ENCODE data around the gene PCDHGB7.

DNA sequence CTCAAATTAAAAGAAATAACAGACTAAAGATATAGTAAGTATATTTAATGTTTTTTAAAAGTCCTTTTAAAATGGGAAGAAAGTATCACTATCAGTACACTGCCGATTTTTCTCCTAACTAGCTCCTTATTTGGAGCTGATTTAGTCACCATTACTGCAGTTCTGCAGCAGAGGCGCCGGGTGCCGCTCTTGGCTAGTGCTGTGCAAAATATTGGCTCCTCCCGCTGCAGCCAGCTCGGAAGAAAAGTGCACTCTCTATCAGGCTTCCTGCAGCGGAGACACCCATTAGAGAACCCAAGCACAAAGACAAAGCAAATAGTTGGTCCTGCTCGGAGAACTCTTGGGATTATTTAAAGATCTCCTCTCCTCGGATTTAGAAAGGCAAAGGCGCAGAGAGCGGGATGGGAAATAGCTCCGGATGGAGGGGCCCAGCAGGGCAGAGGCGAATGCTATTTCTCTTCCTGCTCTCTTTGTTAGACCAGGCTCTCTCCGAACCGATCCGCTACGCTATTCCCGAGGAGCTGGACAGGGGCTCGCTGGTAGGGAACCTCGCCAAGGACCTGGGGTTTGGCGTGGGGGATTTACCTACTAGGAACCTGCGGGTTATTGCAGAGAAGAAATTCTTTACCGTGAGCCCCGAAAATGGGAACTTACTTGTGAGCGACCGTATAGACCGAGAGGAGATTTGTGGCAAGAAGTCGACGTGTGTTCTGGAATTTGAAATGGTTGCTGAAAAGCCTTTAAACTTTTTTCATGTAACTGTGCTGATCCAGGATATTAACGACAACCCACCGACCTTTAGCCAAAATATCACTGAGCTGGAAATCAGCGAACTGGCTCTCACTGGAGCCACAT, 47.3 kb upstream of the PCDHGB7 start, which contains the start of gene PCDHGB3:
- TF ChIP-seq, protein P1, sequence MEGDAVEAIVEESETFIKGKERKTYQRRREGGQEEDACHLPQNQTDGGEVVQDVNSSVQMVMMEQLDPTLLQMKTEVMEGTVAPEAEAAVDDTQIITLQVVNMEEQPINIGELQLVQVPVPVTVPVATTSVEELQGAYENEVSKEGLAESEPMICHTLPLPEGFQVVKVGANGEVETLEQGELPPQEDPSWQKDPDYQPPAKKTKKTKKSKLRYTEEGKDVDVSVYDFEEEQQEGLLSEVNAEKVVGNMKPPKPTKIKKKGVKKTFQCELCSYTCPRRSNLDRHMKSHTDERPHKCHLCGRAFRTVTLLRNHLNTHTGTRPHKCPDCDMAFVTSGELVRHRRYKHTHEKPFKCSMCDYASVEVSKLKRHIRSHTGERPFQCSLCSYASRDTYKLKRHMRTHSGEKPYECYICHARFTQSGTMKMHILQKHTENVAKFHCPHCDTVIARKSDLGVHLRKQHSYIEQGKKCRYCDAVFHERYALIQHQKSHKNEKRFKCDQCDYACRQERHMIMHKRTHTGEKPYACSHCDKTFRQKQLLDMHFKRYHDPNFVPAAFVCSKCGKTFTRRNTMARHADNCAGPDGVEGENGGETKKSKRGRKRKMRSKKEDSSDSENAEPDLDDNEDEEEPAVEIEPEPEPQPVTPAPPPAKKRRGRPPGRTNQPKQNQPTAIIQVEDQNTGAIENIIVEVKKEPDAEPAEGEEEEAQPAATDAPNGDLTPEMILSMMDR (IDR thresholded peaks at IDR 0.05) = no peak
- no peak for TF ChIP-seq CREB1 (CRISPR knock-in tag; IDR thresholded peaks at IDR 0.05)
- TF ChIP-seq ZBTB21 (CRISPR knock-in tag; IDR thresholded peaks at IDR 0.05; ENCODE audit: borderline replicate concordance) = no peak
- TF ChIP-seq HMGA2 (CRISPR knock-in tag; IDR thresholded peaks at IDR 0.05) = no peak
- TF ChIP-seq, protein P2, sequence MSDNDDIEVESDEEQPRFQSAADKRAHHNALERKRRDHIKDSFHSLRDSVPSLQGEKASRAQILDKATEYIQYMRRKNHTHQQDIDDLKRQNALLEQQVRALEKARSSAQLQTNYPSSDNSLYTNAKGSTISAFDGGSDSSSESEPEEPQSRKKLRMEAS (CRISPR knock-in tag; IDR thresholded peaks at IDR 0.05) = no peak
- TF ChIP-seq ESRRA (CRISPR knock-in tag; IDR thresholded peaks at IDR 0.05; ENCODE audit: borderline replicate concordance) = no peak

Measured in WTC11 (cell line).